ENCODE measurements around the gene HLA-DOA. TPM values are rescaled to one million over a fixed set of nuclear protein-coding genes. Genes with fewer than 3 reads are reported as not detected.

HLA-DOA gene
- polyA plus RNA-seq, 3 donors: 4.4 to 6.1 (median 5.1) TPM

GRCh38 chr6:33017694-33018353 lies 8.4 kb upstream of the HLA-DOA start:
- DNase-seq: no peak

GRCh38 chr6:33017018-33017417 lies 7.6 kb upstream of the HLA-DOA start:
- DNase-seq: no peak

- no peak for DNase-seq
Measured at GRCh38 chr6:33015798-33016197, 6.4 kb upstream of the HLA-DOA start.

- DNase-seq: peak; percentile 79
Measured at GRCh38 chr6:33014841-33015634, 5.6 kb upstream of the HLA-DOA start.

GRCh38 chr6:33013608-33014007 lies 4.2 kb upstream of the HLA-DOA start:
- DNase-seq: no peak

- no peak for DNase-seq
Measured at GRCh38 chr6:33010356-33010755, 965 bp upstream of the HLA-DOA start.

- peak; percentile 26 for DNase-seq
Measured at GRCh38 chr6:33007831-33008400, 1.5 kb downstream of the HLA-DOA start.

GRCh38 chr6:33004940-33005339 lies 4.5 kb downstream of the HLA-DOA start:
- DNase-seq: no peak

- no peak for DNase-seq
Measured at GRCh38 chr6:33001685-33002084, 7.7 kb downstream of the HLA-DOA start.

- no peak for DNase-seq
Measured at GRCh38 chr6:33000055-33000454, 9.3 kb downstream of the HLA-DOA start.

GRCh38 chr6:32995448-32995847 lies 13.9 kb downstream of the HLA-DOA start:
- DNase-seq: no peak

GRCh38 chr6:32993363-32993973 lies 15.9 kb downstream of the HLA-DOA start:
- no peak for DNase-seq

- DNase-seq: no peak
Measured at GRCh38 chr6:32991972-32992371, 17.4 kb downstream of the HLA-DOA start.

GRCh38 chr6:32989368-32989767 lies 20.0 kb downstream of the HLA-DOA start:
- no peak for DNase-seq

GRCh38 chr6:32984622-32985389 lies 24.6 kb downstream of the HLA-DOA start:
- DNase-seq: peak; percentile 82

GRCh38 chr6:32983964-32984621 lies 25.3 kb downstream of the HLA-DOA start:
- DNase-seq: no peak

- DNase-seq: no peak
Measured at GRCh38 chr6:32983493-32983848, 25.9 kb downstream of the HLA-DOA start.

GRCh38 chr6:32982702-32983492 lies 26.5 kb downstream of the HLA-DOA start:
- no peak for DNase-seq

- DNase-seq: no peak
Measured at GRCh38 chr6:32982084-32982701, 27.2 kb downstream of the HLA-DOA start.

- DNase-seq: no peak
Measured at GRCh38 chr6:32980488-32981038, 28.8 kb downstream of the HLA-DOA start.
